Measurements from ENCODE around the gene LAMC2. TPM values are rescaled to one million over a fixed set of nuclear protein-coding genes. Genes with fewer than 3 reads are reported as not detected.

LAMC2 gene
- total and polyA plus RNA-seq, 10 of the 15 experiments (the other 5 are each of a cell fraction or from before 2014, with no cell fraction given) = 0.27 to 1.5 (median 0.92) TPM

DNA sequence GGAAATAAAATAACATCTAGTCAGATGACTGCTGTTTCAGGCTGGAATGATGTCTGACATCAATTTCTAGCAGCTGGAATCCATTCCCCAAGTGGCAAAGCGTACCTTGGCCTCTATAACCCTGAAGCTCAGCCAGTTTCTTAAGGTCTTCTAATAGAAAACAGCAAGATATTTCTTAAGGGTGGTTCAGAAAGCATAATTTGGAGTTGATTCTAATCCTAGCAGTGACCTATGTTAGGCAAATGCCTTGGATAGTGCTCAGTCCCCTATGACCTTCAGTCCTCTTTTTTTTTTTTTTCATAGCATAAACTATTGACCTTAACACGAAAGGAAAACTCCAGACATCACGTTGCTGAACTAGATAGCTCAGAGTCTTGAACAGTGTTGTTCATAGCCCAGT is 56.5 kb downstream of the LAMC2 start:
- H3K9me3 ChIP-seq (replicated peaks; ENCODE audit: control insufficient read depth, insufficient read depth, low read length) = no peaks in the 10 kb centered on the region
- FAIRE-seq (no peak), ATAC-seq (no peak), DNase-seq (ENCODE audit: low read depth, low spot score) (no peak)
- ChIA-PET POLR2A (no interaction called here), CTCF (interaction anchor here (0.8 to 2.5 kb wide), 3 partner anchors 14 to 35 kb away, joined by 3 to 16 read pairs (median 4); no protein-coding TSS in a partner anchor), SMC1A (ENCODE audit: uncharacterized antibody, unreplicated experiment) (interaction anchor here (1.1 to 2.0 kb wide), 4 partner anchors 10 to 17 kb away, joined by 3 to 6 read pairs (median 4); no protein-coding TSS in a partner anchor), RAD21 (ENCODE audit: unreplicated experiment) (interaction anchor here (0.9 to 1.2 kb wide), 2 partner anchors 18 to 35 kb away, joined by 3 read pairs; no protein-coding TSS in a partner anchor)
- no peaks in the 10 kb centered on the region for H3K36me3 ChIP-seq (ENCODE audit: control insufficient read depth in 2 of 2, insufficient read depth in 2 of 2, low read length in 1 of 2)
- no peak overlapping the region for H3K4me2 ChIP-seq (ENCODE audit: control insufficient read depth, insufficient read depth)
- H3K9ac ChIP-seq (ENCODE audit: control insufficient read depth, insufficient read depth, low read length) = no peak overlapping the region
- H3K4me3 ChIP-seq = no peak overlapping the region
- no peaks in the 10 kb centered on the region for H3K4me1 ChIP-seq (ENCODE audit: control insufficient read depth, insufficient read depth, low read length)
- 10% methylated on average over 3 of the region's 3 CpGs for WGBS (ENCODE audit: insufficient coverage, insufficient replicate concordance, low lambda C conversion rate, missing lambda C conversion rate)
- TF ChIP-seq MTA2 (IDR thresholded peaks at IDR 0.05; ENCODE audit: low read depth) (no peak), JUND (IDR thresholded peaks at IDR 0.05; ENCODE audit: low read depth, low read length) (no peak), NRF1 (conservative IDR thresholded peaks at IDR 0.05; ENCODE audit: low read depth, low read length) (no peak)
- intact Hi-C loops (cut with micrococcal nuclease; ENCODE audit: unreplicated experiment) = no loop called here
- H3K27me3 ChIP-seq (replicated peaks in 1 of 2; ENCODE audit: control insufficient read depth in 2 of 2, insufficient read depth in 2 of 2, low read length in 1 of 2) = no peaks in the 10 kb centered on the region
- H3K79me2 ChIP-seq (ENCODE audit: control insufficient read depth, insufficient read depth, low read length) = no peaks in the 10 kb centered on the region
- BruUV-seq (replicated peaks) = no TSS peak
- no peaks in the 10 kb centered on the region for H4K20me1 ChIP-seq (ENCODE audit: control insufficient read depth, insufficient read depth)
- no peak overlapping the region for H3K27ac ChIP-seq (ENCODE audit: control insufficient read depth, insufficient read depth)
- in situ Hi-C loops (cut with MboI) = no loop called here
- H2AFZ ChIP-seq (ENCODE audit: control insufficient read depth, low read depth, low read length) = no peak overlapping the region

- WGBS (ENCODE audit: insufficient coverage, insufficient replicate concordance, low lambda C conversion rate, missing lambda C conversion rate) = 22% methylated on average over 5 of the region's 5 CpGs
- TF ChIP-seq EP300 (IDR thresholded peaks at IDR 0.05; ENCODE audit: borderline replicate concordance in 1 of 2, control insufficient read depth in 1 of 2, low read depth in 2 of 2, low read length in 2 of 2) = no peak
- TF ChIP-seq RFX5 (IDR thresholded peaks at IDR 0.05; ENCODE audit: low read depth, low read length) = no peak
- TF ChIP-seq NFIC (IDR thresholded peaks at IDR 0.05; ENCODE audit: low read depth, low read length) = no peak
- no peak for TF ChIP-seq POLR2AphosphoS5 (IDR thresholded peaks at IDR 0.05; ENCODE audit: low read length)
- no peak for TF ChIP-seq IKZF1 (conservative IDR thresholded peaks at IDR 0.05)
- no peak for TF ChIP-seq TCF12 (IDR thresholded peaks at IDR 0.05; ENCODE audit: low read depth, low read length)
- TF ChIP-seq SPI1 (IDR thresholded peaks at IDR 0.05; ENCODE audit: borderline replicate concordance, insufficient read depth, low read depth, low read length) = no peak
- no peak for TF ChIP-seq RAD21 (IDR thresholded peaks at IDR 0.05; ENCODE audit: insufficient read depth, low read depth, low read length)
- FAIRE-seq = no peak
- in situ Hi-C loops (cut with MboI) (no loop called here), intact Hi-C loops (cut with micrococcal nuclease; ENCODE audit: unreplicated experiment) (no loop called here)
- H3K27ac ChIP-seq (ENCODE audit: control insufficient read depth, insufficient read depth) = no peak overlapping the region
- RAD21 ChIA-PET (ENCODE audit: unreplicated experiment) = interaction anchor here (0.9 to 1.2 kb wide), 2 partner anchors 19 to 34 kb away, joined by 3 read pairs; no protein-coding TSS in a partner anchor
- no peak for DNase-seq (ENCODE audit: low read depth, low spot score)
- no peaks in the 10 kb centered on the region for H3K4me1 ChIP-seq (ENCODE audit: control insufficient read depth, insufficient read depth, low read length)
- CTCF ChIA-PET = interaction anchor here (1.2 to 2.5 kb wide), 2 partner anchors 15 to 35 kb away, joined by 4 to 16 read pairs; no protein-coding TSS in a partner anchor
- no peak overlapping the region for H3K4me2 ChIP-seq (ENCODE audit: control insufficient read depth, insufficient read depth)
- H3K9me3 ChIP-seq (replicated peaks; ENCODE audit: control insufficient read depth, insufficient read depth, low read length) = no peaks in the 10 kb centered on the region
- SMC1A ChIA-PET (ENCODE audit: uncharacterized antibody, unreplicated experiment) = interaction anchor here (1.1 to 2.0 kb wide), 4 partner anchors 11 to 18 kb away, joined by 3 to 6 read pairs (median 4); no protein-coding TSS in a partner anchor
- no peak overlapping the region for H2AFZ ChIP-seq (ENCODE audit: control insufficient read depth, low read depth, low read length)
- no peak for ATAC-seq
- H3K79me2 ChIP-seq (ENCODE audit: control insufficient read depth, insufficient read depth, low read length) = no peaks in the 10 kb centered on the region
- POLR2A ChIA-PET = no interaction called here
- H3K9ac ChIP-seq (ENCODE audit: control insufficient read depth, insufficient read depth, low read length) = no peak overlapping the region
- BruUV-seq (replicated peaks) = no TSS peak
- no peak overlapping the region for H3K4me3 ChIP-seq
- H4K20me1 ChIP-seq (ENCODE audit: control insufficient read depth, insufficient read depth) = no peaks in the 10 kb centered on the region
- no peaks in the 10 kb centered on the region for H3K36me3 ChIP-seq (ENCODE audit: control insufficient read depth in 2 of 2, insufficient read depth in 2 of 2, low read length in 1 of 2)
- H3K27me3 ChIP-seq (replicated peaks in 1 of 2; ENCODE audit: control insufficient read depth in 2 of 2, insufficient read depth in 2 of 2, low read length in 1 of 2) = no peaks in the 10 kb centered on the region
Measured at GRCh38 chr1:183243161-183244050, 57.3 kb downstream of the LAMC2 start.
